ENCODE data around the gene DISC1.

DNA sequence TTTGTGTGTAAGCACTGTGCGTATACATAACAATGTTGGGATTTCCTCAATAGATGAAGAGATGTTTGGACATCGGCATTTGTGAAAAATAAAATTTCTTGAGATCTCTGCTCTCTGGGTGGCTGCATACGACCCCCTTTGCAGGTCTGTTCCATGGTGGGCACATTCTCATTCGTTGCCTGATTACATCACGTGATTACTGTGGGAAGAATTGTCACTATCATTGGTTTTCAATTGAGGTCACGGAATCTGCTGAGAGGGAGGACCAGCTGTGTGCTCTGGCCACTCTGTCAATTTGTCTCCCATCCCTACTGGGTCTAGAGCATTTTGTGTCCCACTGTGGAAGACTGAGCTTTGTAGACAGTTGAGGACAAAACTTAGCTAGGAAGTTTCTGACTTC is 81.8 kb downstream of the DISC1 start:
- TF ChIP-seq ZFP3 (CRISPR knock-in tag; IDR thresholded peaks at IDR 0.05) = no peak
- no peak for TF ChIP-seq CREB5 (CRISPR knock-in tag; IDR thresholded peaks at IDR 0.05; ENCODE audit: low read depth)
- no peak for TF ChIP-seq PATZ1 (CRISPR knock-in tag; IDR thresholded peaks at IDR 0.05; ENCODE audit: borderline replicate concordance)
- TF ChIP-seq ZFP30 (CRISPR knock-in tag; IDR thresholded peaks at IDR 0.05) = no peak
